ENCODE results near the gene TNNI2.

TNNI2 gene

GRCh38 chr11:1889941-1890855 is 51.4 kb downstream of the TNNI2 start:
- peak; percentile 29 for DNase-seq
